ENCODE results near the gene PRKCH. TPM values are rescaled to one million over a fixed set of nuclear protein-coding genes. Genes with fewer than 3 reads are reported as not detected.

The PRKCH gene
- total RNA-seq, 2 donors from 2014 or later = 7.2 to 8.6 TPM

- no peak for DNase-seq
- Histone ChIP-seq H3K4me1 (ENCODE audit: control insufficient read depth, insufficient read depth, low read length) (peaks cover 4% of the 10 kb centered on the region), H3K9me3 (ENCODE audit: control insufficient read depth, low read length) (no peaks in the 10 kb centered on the region), H3K4me3 (ENCODE audit: low read length) (no peak overlapping the region), H3K27me3 (ENCODE audit: control insufficient read depth, insufficient read depth, low read length, poor library complexity, severe bottlenecking) (no peaks in the 10 kb centered on the region), H3K27ac (ENCODE audit: low read depth, low read length) (peak overlapping the region; percentile 86), H3K9ac (ENCODE audit: extremely low read depth, low read length, poor library complexity, severe bottlenecking) (no peak overlapping the region), H3K36me3 (ENCODE audit: control insufficient read depth, insufficient read depth, low read length) (no peaks in the 10 kb centered on the region)
- Mint-ChIP-seq H3K4me3 (no peak overlapping the region), H3K36me3 (ENCODE audit: low read depth) (no peaks in the 10 kb centered on the region), H3K9me3 (peaks cover 3% of the 10 kb centered on the region), H3K4me1 (peaks cover 24% of the 10 kb centered on the region), H3K27ac (no peak overlapping the region), H3K27me3 (ENCODE audit: insufficient read depth) (no peaks in the 10 kb centered on the region)
- TF ChIP-seq, protein P1, sequence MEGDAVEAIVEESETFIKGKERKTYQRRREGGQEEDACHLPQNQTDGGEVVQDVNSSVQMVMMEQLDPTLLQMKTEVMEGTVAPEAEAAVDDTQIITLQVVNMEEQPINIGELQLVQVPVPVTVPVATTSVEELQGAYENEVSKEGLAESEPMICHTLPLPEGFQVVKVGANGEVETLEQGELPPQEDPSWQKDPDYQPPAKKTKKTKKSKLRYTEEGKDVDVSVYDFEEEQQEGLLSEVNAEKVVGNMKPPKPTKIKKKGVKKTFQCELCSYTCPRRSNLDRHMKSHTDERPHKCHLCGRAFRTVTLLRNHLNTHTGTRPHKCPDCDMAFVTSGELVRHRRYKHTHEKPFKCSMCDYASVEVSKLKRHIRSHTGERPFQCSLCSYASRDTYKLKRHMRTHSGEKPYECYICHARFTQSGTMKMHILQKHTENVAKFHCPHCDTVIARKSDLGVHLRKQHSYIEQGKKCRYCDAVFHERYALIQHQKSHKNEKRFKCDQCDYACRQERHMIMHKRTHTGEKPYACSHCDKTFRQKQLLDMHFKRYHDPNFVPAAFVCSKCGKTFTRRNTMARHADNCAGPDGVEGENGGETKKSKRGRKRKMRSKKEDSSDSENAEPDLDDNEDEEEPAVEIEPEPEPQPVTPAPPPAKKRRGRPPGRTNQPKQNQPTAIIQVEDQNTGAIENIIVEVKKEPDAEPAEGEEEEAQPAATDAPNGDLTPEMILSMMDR (conservative IDR thresholded peaks at IDR 0.05) = no peak
- 76 to 80% methylated on average over 3 to 6 of the region's 6 CpGs for WGBS, 2 experiments (ENCODE audit: insufficient coverage in 1 of 2, insufficient read length in 1 of 2)
Measured at GRCh38 chr14:61469781-61470180, 148.4 kb downstream of the PRKCH start.

- Histone ChIP-seq H3K36me3 (ENCODE audit: control insufficient read depth, insufficient read depth, low read length) (no peaks in the 10 kb centered on the region), H3K27me3 (ENCODE audit: control insufficient read depth, insufficient read depth, low read length, poor library complexity, severe bottlenecking) (no peaks in the 10 kb centered on the region), H3K27ac (ENCODE audit: low read depth, low read length) (peak overlapping the region; percentile 86), H3K4me3 (ENCODE audit: low read length) (no peak overlapping the region), H3K9me3 (ENCODE audit: control insufficient read depth, low read length) (no peaks in the 10 kb centered on the region), H3K9ac (ENCODE audit: extremely low read depth, low read length, poor library complexity, severe bottlenecking) (no peak overlapping the region), H3K4me1 (ENCODE audit: control insufficient read depth, insufficient read depth, low read length) (peaks cover 4% of the 10 kb centered on the region)
- Mint-ChIP-seq H3K36me3 (ENCODE audit: low read depth) (no peaks in the 10 kb centered on the region), H3K4me3 (no peak overlapping the region), H3K4me1 (peaks cover 24% of the 10 kb centered on the region), H3K27me3 (ENCODE audit: insufficient read depth) (no peaks in the 10 kb centered on the region), H3K27ac (no peak overlapping the region), H3K9me3 (no peaks in the 10 kb centered on the region)
- TF ChIP-seq, protein P1 (conservative IDR thresholded peaks at IDR 0.05) = peak; percentile 42
- 52 to 54% methylated on average over 7 to 12 of the region's 13 CpGs for WGBS, 2 experiments (ENCODE audit: insufficient coverage in 1 of 2, insufficient read length in 1 of 2)
- peak; percentile 60 for DNase-seq
Measured at GRCh38 chr14:61470261-61470960, 149.0 kb downstream of the PRKCH start.

DNA sequence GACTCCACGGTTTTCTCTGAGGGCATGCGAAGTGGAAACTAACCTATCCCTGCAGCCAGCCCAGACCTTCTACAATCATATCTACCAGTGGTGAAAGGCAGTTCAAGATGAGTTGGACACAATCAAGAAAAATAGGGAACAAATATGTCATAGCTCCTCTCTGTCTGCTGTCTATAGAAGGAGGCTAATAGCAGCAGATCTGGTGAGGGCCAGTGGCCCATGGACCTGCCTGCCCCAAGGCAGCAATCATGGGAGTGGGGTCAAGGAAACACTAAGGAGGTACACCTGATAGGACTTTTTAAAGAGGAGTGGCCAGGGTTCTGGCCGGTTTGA, 149.5 kb downstream of the PRKCH start:
- H3K36me3 ChIP-seq (ENCODE audit: control insufficient read depth, insufficient read depth, low read length) = no peaks in the 10 kb centered on the region
- 50 to 76% methylated on average over 2 to 3 of the region's 3 CpGs for WGBS, 2 experiments (ENCODE audit: insufficient coverage in 1 of 2, insufficient read length in 1 of 2)
- H3K27ac Mint-ChIP-seq = no peak overlapping the region
- no peaks in the 10 kb centered on the region for H3K27me3 Mint-ChIP-seq (ENCODE audit: insufficient read depth)
- TF ChIP-seq, protein P1 (conservative IDR thresholded peaks at IDR 0.05) = no peak
- H3K4me1 ChIP-seq (ENCODE audit: control insufficient read depth, insufficient read depth, low read length) = peaks cover 4% of the 10 kb centered on the region
- no peak for DNase-seq
- no peaks in the 10 kb centered on the region for H3K27me3 ChIP-seq (ENCODE audit: control insufficient read depth, insufficient read depth, low read length, poor library complexity, severe bottlenecking)
- H3K4me3 Mint-ChIP-seq = no peak overlapping the region
- H3K36me3 Mint-ChIP-seq (ENCODE audit: low read depth) = no peaks in the 10 kb centered on the region
- no peak overlapping the region for H3K4me3 ChIP-seq (ENCODE audit: low read length)
- no peak overlapping the region for H3K9ac ChIP-seq (ENCODE audit: extremely low read depth, low read length, poor library complexity, severe bottlenecking)
- H3K27ac ChIP-seq (ENCODE audit: low read depth, low read length) = peak overlapping the region; percentile 86
- peaks cover 23% of the 10 kb centered on the region for H3K4me1 Mint-ChIP-seq
- no peaks in the 10 kb centered on the region for H3K9me3 Mint-ChIP-seq
- no peaks in the 10 kb centered on the region for H3K9me3 ChIP-seq (ENCODE audit: control insufficient read depth, low read length)

All from endodermal cell (in vitro differentiated cells).